ENCODE results near the gene COL5A1.

GRCh38 chr9:134730761-134731496 lies 89.3 kb downstream of the COL5A1 start:
- TF ChIP-seq CSDC2 (CRISPR knock-in tag; IDR thresholded peaks at IDR 0.05) = no peak
- TF ChIP-seq PATZ1 (CRISPR knock-in tag; IDR thresholded peaks at IDR 0.05; ENCODE audit: borderline replicate concordance) = no peak
- TF ChIP-seq TOX (CRISPR knock-in tag; IDR thresholded peaks at IDR 0.05; ENCODE audit: borderline replicate concordance) = no peak
- no peak for TF ChIP-seq ZFP3 (CRISPR knock-in tag; IDR thresholded peaks at IDR 0.05)
- TF ChIP-seq ZNF565 (CRISPR knock-in tag; conservative IDR thresholded peaks at IDR 0.05; ENCODE audit: low read depth) = no peak
- TF ChIP-seq RARB (CRISPR knock-in tag; IDR thresholded peaks at IDR 0.05) = no peak
- no peak for TF ChIP-seq ZFP30 (CRISPR knock-in tag; IDR thresholded peaks at IDR 0.05)
- no peak for TF ChIP-seq TCF4 (CRISPR knock-in tag; IDR thresholded peaks at IDR 0.05; ENCODE audit: borderline replicate concordance)
- no peak for TF ChIP-seq ZNF8 (CRISPR knock-in tag; IDR thresholded peaks at IDR 0.05)
- no peak for TF ChIP-seq OSR1 (CRISPR knock-in tag; IDR thresholded peaks at IDR 0.05)
- no peak for TF ChIP-seq ARNTL (CRISPR knock-in tag; IDR thresholded peaks at IDR 0.05; ENCODE audit: borderline replicate concordance, low read depth)

Data from SK-N-SH treated with all-trans-retinoic acid at 6 μM for 48 hours (cell line).